ENCODE results near the gene FGD5. TPM values are rescaled to one million over a fixed set of nuclear protein-coding genes. Genes with fewer than 3 reads are reported as not detected.

FGD5 gene
- total and polyA plus RNA-seq, 2 donors from 2014 or later, result 18.7 to 40.1 TPM

DNA sequence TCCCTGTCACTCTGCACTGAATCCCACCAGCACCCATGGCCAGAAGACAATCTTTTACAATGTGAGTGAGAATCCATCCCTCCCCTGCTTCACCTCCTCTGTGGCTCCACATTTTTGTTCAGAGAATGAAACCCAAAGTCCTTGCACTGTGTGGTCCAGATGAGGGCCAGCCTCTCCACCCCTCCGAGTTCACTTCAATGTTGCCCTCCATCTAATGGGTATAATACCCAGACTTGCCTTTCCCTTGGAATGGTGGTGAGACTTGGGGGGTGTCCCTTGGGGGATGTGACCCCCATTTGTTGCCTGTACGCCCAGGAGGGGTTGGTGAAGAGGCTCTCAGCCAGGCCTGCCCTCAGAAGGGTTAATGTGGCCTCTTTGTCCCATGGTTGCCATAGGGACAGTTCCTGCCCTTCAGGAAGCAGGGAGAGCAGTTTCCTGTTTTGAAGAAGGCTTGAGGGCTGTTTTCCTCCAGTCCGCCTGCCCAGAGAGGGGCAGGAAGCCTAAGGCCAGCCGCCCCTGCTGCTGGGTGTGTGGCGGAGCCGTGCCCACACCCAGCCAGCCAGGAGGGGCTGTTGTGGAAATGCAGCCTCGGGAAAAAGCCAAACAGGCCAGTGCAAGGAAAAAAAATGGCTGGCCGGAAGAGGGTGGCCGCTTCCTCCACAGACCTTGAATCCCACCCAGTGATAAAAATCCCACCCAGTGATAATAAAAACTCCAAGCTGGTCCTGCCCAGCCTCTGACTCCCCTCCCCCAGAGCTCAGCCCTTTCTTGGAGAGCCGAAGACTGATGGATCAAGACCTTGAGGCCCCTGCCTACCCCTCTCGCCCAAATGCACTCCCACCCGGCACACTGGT, 14.6 kb upstream of the FGD5 start:
- FAIRE-seq (no peak), DNase-seq (peak in 1 of 5 donors; percentile 64)
- H3K4me1 ChIP-seq (ENCODE audit: control insufficient read depth in 2 of 3, insufficient read depth in 2 of 3, low read depth in 1 of 3, low read length in 3 of 3), result peaks cover 0 to 37% (median 28%) of the 10 kb centered on the region in 3 donors
- peaks cover 3% of the 10 kb centered on the region for H3K27me3 ChIP-seq (ENCODE audit: control insufficient read depth, insufficient read depth, low read length)
- no peaks in the 10 kb centered on the region for H3K9me3 ChIP-seq (ENCODE audit: control insufficient read depth in 2 of 3, insufficient read depth in 1 of 3, low read length in 3 of 3)
- intact Hi-C loops (cut with DNase I), result no loop called here
- no peaks in the 10 kb centered on the region for H3K36me3 ChIP-seq (ENCODE audit: control insufficient read depth in 2 of 3, insufficient read depth in 3 of 3, low read length in 3 of 3)
- peak overlapping the region; percentile 82 to 84 for H3K27ac ChIP-seq (ENCODE audit: low read depth in 2 of 2, low read length in 2 of 2)
- H3K4me3 ChIP-seq (ENCODE audit: low read length in 3 of 3), result peak overlapping the region in 1 of 3 donors; percentile 27
- TF ChIP-seq, protein P1, sequence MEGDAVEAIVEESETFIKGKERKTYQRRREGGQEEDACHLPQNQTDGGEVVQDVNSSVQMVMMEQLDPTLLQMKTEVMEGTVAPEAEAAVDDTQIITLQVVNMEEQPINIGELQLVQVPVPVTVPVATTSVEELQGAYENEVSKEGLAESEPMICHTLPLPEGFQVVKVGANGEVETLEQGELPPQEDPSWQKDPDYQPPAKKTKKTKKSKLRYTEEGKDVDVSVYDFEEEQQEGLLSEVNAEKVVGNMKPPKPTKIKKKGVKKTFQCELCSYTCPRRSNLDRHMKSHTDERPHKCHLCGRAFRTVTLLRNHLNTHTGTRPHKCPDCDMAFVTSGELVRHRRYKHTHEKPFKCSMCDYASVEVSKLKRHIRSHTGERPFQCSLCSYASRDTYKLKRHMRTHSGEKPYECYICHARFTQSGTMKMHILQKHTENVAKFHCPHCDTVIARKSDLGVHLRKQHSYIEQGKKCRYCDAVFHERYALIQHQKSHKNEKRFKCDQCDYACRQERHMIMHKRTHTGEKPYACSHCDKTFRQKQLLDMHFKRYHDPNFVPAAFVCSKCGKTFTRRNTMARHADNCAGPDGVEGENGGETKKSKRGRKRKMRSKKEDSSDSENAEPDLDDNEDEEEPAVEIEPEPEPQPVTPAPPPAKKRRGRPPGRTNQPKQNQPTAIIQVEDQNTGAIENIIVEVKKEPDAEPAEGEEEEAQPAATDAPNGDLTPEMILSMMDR (IDR thresholded peaks at IDR 0.05; ENCODE audit: borderline replicate concordance, extremely low read depth, insufficient read depth), result no peak
- H3K9ac ChIP-seq (ENCODE audit: low read length in 3 of 3), result peak overlapping the region in 1 of 3 donors; percentile 8

DNA sequence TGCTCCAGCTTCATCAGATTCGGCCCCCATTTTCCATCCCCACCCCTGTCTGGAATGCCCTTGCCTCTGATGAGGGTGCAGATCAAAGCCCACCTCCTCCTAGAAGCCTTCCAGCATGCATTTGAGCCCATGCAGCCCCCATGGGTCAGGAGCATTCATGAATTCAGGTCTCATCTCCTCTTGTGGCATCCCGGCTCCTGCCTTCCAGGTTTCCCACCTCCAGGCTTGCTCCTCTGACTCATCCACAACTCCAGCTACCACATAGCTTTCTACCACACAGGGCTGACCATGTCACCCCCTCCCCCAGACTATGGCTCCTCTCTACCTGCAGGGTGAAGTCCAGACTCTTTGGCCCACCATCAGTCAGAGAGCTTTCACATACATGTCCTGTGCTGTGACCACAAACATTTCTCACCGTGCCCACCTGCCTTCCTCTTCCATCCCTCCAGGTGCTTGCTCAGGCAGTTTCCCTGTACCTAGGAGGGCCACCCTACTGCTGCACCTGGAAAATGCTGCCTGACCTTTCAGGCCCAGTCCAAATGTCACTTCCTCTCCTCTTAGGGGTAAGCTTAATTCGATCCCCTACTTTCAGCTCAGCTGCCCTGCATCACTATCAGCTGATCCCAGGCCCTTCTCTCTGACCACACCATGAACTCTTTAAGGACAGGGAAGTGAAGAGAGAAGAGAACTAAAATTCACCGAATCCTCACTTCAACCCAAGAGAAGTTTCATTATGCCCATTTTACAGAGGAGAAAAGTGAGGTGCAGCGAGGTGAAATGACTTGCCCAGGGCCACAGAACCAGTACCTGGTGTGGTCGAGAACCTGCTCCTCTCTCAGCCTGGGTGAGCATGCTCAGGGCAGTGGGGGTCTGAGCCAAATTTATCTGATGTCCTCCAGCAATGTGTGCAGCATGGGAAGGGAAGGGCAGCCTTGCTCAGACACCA, 13.7 kb upstream of the FGD5 start:
- intact Hi-C loops (cut with DNase I), result no loop called here
- Histone ChIP-seq H3K9me3 (ENCODE audit: control insufficient read depth in 2 of 3, insufficient read depth in 1 of 3, low read length in 3 of 3) (no peaks in the 10 kb centered on the region), H3K4me3 (ENCODE audit: low read length in 3 of 3) (no peak overlapping the region), H3K4me1 (ENCODE audit: control insufficient read depth in 2 of 3, insufficient read depth in 2 of 3, low read depth in 1 of 3, low read length in 3 of 3) (peaks cover 0 to 44% (median 32%) of the 10 kb centered on the region in 3 donors), H3K27me3 (ENCODE audit: control insufficient read depth, insufficient read depth, low read length) (peaks cover 5% of the 10 kb centered on the region), H3K27ac (ENCODE audit: low read depth in 2 of 2, low read length in 2 of 2) (peak overlapping the region in 1 of 2 donors; percentile 84), H3K36me3 (ENCODE audit: control insufficient read depth in 2 of 3, insufficient read depth in 3 of 3, low read length in 3 of 3) (no peaks in the 10 kb centered on the region), H3K9ac (ENCODE audit: low read length in 3 of 3) (no peak overlapping the region)
- FAIRE-seq, result no peak
- TF ChIP-seq, protein P1 (IDR thresholded peaks at IDR 0.05; ENCODE audit: borderline replicate concordance, extremely low read depth, insufficient read depth), result no peak
- DNase-seq, result no peak

DNA sequence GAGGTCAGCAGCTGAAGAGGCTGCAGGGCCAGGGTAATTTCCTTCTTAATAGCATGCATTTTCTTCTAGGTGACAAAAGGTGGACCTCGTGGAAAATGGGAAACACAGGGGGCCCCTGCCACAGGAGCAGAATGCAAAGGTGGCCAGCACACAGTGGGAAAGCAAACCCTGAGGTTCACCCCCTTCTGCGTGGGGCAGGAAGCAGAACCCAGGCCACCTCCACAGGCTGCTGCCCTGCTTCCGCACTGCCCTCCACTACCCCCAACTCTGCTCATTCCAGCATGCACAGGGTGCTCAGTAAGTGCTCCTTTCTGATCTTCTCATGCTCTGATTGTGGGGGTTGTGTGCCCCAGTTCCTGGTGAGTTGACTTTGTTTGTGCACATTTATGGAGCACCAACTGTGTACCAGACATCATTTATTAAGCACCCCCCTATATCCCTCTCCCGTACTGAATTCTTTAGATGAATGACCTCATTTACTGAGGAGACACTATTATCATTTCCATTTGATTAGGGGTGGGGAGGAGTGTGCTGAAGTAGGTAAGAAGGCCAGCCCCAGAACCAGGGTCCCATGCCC, 12.7 kb upstream of the FGD5 start:
- no peak overlapping the region for H3K9ac ChIP-seq (ENCODE audit: low read length in 3 of 3)
- intact Hi-C loops (cut with DNase I), result no loop called here
- DNase-seq (no peak), FAIRE-seq (no peak)
- TF ChIP-seq, protein P1 (IDR thresholded peaks at IDR 0.05; ENCODE audit: borderline replicate concordance, extremely low read depth, insufficient read depth), result no peak
- H3K27ac ChIP-seq (ENCODE audit: low read depth in 2 of 2, low read length in 2 of 2), result no peak overlapping the region
- no peaks in the 10 kb centered on the region for H3K36me3 ChIP-seq (ENCODE audit: control insufficient read depth in 2 of 3, insufficient read depth in 3 of 3, low read length in 3 of 3)
- H3K4me1 ChIP-seq (ENCODE audit: control insufficient read depth in 2 of 3, insufficient read depth in 2 of 3, low read depth in 1 of 3, low read length in 3 of 3), result peaks cover 0 to 42% (median 32%) of the 10 kb centered on the region in 3 donors
- peaks cover 5% of the 10 kb centered on the region for H3K27me3 ChIP-seq (ENCODE audit: control insufficient read depth, insufficient read depth, low read length)
- H3K4me3 ChIP-seq (ENCODE audit: low read length in 3 of 3), result no peak overlapping the region
- H3K9me3 ChIP-seq (ENCODE audit: control insufficient read depth in 2 of 3, insufficient read depth in 1 of 3, low read length in 3 of 3), result no peaks in the 10 kb centered on the region

Data from kidney (tissue), 14 donors.